ENCODE data around the gene TMC4. TPM values are rescaled to one million over a fixed set of nuclear protein-coding genes. Genes with fewer than 3 reads are reported as not detected.

TMC4 gene
- total and polyA plus RNA-seq, 2 experiments from 2014 or later, result 2.3 to 7.8 TPM

GRCh38 chr19:54189145-54189734 is 16.3 kb upstream of the TMC4 start, which contains the start of gene MBOAT7:
Gene MBOAT7, minus strand, starts transcription at chr19:54189580. Its CDS starts 1,072 bp downstream, at chr19:54188508.
- peak; percentile 36 for ATAC-seq

More at GRCh38 chr19:54189145-54189734, 16.3 kb upstream of the TMC4 start, which contains the start of gene MBOAT7:
- peaks cover 29% of the 10 kb centered on the region for H3K4me1 Mint-ChIP-seq
- DNase-seq (ENCODE audit: low spot score), result no peak
- peak within 1 kb of the TSS; percentile 98 for H3K4me2 ChIP-seq
- no peaks in the 10 kb centered on the region for H3K27me3 ChIP-seq (ENCODE audit: insufficient read depth)
- TF ChIP-seq CTCF (conservative IDR thresholded peaks at IDR 0.05; ENCODE audit: low read depth in 2 of 2) (peak; percentile 10 to 48; a peak in 2 of 4 replicates), CREB1 (CRISPR knock-in tag; IDR thresholded peaks at IDR 0.05; ENCODE audit: low read depth) (no peak), POLR2AphosphoS5 (IDR thresholded peaks at IDR 0.05; ENCODE audit: low read depth) (peak; percentile 82), NANOG (IDR thresholded peaks at IDR 0.05; ENCODE audit: borderline replicate concordance) (no peak), ETS1 (IDR thresholded peaks at IDR 0.05) (no peak), ZNF114 (CRISPR knock-in tag; IDR thresholded peaks at IDR 0.05) (no peak)
- TF ChIP-seq, protein P1, sequence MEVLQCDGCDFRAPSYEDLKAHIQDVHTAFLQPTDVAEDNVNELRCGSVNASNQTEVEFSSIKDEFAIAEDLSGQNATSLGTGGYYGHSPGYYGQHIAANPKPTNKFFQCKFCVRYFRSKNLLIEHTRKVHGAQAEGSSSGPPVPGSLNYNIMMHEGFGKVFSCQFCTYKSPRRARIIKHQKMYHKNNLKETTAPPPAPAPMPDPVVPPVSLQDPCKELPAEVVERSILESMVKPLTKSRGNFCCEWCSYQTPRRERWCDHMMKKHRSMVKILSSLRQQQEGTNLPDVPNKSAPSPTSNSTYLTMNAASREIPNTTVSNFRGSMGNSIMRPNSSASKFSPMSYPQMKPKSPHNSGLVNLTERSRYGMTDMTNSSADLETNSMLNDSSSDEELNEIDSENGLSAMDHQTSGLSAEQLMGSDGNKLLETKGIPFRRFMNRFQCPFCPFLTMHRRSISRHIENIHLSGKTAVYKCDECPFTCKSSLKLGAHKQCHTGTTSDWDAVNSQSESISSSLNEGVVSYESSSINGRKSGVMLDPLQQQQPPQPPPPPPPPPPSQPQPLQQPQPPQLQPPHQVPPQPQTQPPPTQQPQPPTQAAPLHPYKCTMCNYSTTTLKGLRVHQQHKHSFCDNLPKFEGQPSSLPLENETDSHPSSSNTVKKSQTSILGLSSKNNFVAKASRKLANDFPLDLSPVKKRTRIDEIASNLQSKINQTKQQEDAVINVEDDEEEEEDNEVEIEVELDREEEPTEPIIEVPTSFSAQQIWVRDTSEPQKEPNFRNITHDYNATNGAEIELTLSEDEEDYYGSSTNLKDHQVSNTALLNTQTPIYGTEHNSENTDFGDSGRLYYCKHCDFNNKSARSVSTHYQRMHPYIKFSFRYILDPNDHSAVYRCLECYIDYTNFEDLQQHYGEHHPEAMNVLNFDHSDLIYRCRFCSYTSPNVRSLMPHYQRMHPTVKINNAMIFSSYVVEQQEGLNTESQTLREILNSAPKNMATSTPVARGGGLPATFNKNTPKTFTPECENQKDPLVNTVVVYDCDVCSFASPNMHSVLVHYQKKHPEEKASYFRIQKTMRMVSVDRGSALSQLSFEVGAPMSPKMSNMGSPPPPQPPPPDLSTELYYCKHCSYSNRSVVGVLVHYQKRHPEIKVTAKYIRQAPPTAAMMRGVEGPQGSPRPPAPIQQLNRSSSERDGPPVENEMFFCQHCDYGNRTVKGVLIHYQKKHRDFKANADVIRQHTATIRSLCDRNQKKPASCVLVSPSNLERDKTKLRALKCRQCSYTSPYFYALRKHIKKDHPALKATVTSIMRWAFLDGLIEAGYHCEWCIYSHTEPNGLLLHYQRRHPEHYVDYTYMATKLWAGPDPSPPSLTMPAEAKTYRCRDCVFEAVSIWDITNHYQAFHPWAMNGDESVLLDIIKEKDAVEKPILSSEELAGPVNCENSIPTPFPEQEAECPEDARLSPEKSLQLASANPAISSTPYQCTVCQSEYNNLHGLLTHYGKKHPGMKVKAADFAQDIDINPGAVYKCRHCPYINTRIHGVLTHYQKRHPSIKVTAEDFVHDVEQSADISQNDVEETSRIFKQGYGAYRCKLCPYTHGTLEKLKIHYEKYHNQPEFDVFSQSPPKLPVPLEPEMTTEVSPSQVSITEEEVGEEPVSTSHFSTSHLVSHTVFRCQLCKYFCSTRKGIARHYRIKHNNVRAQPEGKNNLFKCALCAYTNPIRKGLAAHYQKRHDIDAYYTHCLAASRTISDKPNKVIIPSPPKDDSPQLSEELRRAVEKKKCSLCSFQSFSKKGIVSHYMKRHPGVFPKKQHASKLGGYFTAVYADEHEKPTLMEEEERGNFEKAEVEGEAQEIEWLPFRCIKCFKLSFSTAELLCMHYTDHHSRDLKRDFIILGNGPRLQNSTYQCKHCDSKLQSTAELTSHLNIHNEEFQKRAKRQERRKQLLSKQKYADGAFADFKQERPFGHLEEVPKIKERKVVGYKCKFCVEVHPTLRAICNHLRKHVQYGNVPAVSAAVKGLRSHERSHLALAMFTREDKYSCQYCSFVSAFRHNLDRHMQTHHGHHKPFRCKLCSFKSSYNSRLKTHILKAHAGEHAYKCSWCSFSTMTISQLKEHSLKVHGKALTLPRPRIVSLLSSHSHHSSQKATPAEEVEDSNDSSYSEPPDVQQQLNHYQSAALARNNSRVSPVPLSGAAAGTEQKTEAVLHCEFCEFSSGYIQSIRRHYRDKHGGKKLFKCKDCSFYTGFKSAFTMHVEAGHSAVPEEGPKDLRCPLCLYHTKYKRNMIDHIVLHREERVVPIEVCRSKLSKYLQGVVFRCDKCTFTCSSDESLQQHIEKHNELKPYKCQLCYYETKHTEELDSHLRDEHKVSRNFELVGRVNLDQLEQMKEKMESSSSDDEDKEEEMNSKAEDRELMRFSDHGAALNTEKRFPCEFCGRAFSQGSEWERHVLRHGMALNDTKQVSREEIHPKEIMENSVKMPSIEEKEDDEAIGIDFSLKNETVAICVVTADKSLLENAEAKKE (CRISPR knock-in tag; IDR thresholded peaks at IDR 0.05), result no peak
- H3K4me3 Mint-ChIP-seq, result peak within 1 kb of the TSS; percentile 88
- H2AFZ ChIP-seq, result no peak within 1 kb of the TSS; the same call in 1 of the 2 replicates
- H3K36me3 Mint-ChIP-seq (ENCODE audit: low read depth), result peaks cover 42% of the 10 kb centered on the region
- H3K4me3 ChIP-seq, result peak within 1 kb of the TSS; percentile 97
- peaks cover 11% of the 10 kb centered on the region; the same call in 1 of the 2 replicates for H3F3A ChIP-seq (replicated peaks; ENCODE audit: low read depth)
- H3K9me3 Mint-ChIP-seq, result no peaks in the 10 kb centered on the region; the same call in 2 of the 3 replicates
- H4K20me1 ChIP-seq (replicated peaks; ENCODE audit: insufficient read depth), result peaks cover 13% of the 10 kb centered on the region
- no peaks in the 10 kb centered on the region for H3K9me2 ChIP-seq (ENCODE audit: insufficient read depth)
- H3K27ac Mint-ChIP-seq, result peak within 1 kb of the TSS; percentile 100
- H3K36me3 ChIP-seq (ENCODE audit: insufficient read depth), result peaks cover 14% of the 10 kb centered on the region
- H3K79me2 ChIP-seq (replicated peaks; ENCODE audit: insufficient read depth), result peaks cover 47% of the 10 kb centered on the region
- peak within 1 kb of the TSS; percentile 94 for H3K27ac ChIP-seq (ENCODE audit: low read depth)
- H3K27me3 Mint-ChIP-seq (ENCODE audit: insufficient read depth, low read depth, poor library complexity), result peaks cover 18% of the 10 kb centered on the region
- H3K4me1 ChIP-seq (ENCODE audit: insufficient read depth), result peaks cover 7% of the 10 kb centered on the region; the same call in 1 of the 2 replicates
